Measurements from ENCODE around the gene MTERF4.

Gene MTERF4, protein sequence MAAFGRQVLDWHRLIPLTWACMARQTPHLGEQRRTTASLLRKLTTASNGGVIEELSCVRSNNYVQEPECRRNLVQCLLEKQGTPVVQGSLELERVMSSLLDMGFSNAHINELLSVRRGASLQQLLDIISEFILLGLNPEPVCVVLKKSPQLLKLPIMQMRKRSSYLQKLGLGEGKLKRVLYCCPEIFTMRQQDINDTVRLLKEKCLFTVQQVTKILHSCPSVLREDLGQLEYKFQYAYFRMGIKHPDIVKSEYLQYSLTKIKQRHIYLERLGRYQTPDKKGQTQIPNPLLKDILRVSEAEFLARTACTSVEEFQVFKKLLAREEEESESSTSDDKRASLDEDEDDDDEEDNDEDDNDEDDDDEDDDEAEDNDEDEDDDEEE

DNA sequence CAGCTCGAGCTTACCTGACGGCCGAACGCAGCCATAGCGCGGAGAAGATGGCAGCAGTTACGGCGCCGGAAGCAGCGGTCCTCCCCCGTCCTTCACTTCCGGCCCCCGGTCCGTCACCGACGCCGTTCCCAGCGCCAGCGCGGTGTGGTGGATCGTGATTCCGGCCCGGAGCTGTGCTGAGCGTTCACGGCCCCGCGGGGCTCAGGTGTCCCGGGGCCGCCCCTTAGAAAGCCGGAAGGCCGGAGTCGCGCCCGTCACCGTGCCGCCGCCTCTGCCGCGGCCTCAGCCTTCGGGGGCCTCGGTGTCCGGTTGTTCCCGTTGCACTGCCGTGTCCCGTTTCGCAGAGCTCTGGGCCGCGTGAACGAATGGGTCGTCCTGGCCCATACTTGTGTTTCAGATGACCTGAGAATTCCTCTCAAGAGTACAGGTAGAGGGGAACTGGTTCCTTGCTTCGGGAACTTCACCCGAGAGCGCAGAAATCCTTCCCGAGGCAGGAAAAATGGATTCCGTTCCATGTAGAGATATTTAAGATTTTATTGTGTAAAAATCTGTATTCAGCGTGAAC, at the start of gene MTERF4:
Gene MTERF4 (minus strand): TSS at position 49 of the 565 bp plus-strand sequence. CDS start 14 bp downstream, at position 35.
- peak; percentile 89 for DNase-seq

DNA sequence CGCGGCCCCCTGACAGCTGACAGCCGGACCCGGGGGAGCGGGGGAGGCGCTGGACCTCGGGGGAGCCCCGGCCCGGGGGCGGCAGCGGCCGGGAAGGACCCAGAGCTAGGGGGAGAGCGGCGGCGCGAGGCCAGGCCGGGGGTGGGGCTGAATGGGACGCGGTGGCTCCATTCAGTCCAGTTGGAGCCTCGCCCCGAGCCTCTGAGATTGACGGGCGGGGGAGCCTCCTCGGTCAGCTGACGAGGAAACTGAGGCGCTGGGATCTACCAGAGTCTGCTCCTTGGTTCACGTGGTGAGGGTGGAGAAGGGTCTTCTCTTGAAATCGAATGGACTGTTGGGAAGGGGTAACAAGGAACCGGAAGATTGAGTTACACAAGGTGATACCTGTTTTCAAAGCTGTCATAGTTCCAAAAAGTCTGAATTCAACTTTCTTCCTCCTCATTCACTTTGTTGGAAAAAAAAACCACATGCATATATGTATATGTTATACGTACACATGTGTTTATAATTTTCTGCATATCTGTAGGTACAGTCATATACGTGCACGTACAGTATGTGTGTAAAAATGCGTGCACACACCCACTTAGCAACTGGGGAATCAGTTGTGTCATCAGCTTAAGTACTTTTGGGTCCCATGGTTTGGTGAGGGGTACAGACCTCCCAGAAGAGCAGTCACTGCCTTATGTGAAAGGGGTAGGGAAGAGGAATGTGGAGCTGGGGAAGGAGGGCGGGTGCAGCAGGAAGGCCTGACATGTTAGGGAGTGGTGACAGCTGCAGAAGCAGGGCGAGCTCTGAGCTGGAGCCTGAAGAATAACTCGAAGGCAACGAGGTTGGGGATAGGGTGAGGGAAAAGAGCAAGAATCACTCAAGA, 48.8 kb upstream of the MTERF4 start:
- no peak for DNase-seq

DNA sequence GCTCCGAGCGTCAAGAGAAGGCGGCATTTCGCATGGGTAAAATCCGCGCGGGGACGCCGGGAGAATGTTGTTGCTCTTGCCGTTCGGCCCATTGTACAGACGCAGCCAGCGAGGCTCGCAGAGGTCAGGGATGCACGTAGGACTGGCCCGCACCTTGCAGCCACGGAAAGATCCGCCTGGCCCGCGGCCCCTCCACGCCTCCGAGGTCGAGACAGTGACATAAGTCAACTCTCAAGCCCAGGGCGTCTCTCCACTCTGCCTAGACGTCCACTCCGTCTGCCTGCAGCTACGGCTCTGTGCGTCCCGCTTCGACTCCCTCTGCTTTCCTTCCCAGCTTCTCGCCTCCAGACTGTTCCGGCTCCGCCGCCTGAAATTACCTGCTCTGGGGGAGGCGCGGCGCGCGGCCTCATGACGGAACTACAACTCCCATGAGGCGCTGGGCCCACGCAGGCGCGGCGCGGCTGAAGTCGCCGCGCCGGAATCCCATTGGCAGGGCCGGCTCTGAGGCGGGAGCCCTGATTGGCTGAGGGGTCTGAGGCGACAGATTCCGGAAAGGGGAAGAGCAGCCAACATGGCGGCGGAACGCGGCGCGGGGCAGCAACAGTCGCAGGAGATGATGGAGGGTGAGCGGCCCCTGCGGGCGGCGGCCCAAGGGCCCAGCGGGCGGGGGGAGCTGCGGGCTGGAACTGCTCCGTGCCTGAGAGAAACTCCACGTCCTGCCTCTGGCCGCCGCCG, 48.0 kb upstream of the MTERF4 start, which contains the start of gene PPP1R7:
Gene PPP1R7 (plus strand): TSS at position 543 of the 735 bp plus-strand sequence. CDS start 29 bp downstream, at position 572.
- DNase-seq: peak; percentile 93

DNA sequence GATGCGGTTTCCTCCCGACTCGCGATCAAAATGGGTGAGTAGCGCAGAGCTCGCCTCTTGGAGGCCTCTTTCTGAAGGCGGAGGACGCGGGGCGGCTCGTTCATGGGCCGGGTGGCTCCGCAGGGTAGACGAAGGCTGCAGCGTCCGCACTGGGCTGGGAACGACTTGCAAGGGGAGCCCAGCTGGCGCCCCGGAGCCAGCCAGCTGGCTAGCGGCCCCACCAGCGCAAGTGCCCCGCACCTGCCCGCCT, 47.5 kb upstream of the MTERF4 start:
- no peak for DNase-seq

DNA sequence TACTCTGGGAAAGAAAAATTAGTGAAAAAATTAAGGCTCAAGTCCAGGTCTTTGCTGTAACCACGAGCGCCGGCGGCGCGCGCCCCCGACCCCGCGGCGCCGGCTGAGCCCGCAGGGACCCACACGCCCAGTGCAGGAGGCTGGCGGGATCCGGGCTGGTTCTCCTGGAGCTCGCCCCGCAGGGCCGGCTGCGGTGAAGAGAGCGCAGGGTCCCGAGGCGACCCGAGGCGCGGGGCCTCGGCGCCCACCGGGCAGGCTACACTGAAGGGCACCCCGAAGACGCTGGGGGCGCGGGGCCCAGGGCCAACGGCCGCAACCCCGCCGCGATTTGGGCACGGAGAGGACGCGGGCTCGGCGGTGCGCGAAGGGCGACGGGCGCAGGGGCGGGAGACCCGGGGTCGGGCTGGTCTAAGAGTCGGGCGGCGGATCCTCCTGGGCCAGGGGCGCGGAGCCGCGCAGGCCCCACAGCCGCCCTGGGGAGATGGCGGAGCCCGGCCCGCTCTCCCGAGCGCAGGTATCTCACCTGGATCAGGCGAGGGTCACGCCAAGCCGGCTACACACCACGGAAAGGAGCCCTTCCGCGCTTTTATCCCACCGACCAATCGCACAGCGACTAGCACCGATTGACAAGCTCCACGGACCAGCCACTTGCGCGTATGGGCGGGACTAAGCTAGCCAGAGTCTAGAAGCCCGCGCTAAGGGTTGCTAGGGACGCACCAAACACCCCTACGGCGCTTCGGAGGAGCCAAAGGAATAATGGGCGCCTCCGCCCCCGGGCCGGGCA, 47.0 kb upstream of the MTERF4 start, which contains the start of gene PASK:
Gene PASK (minus strand): TSS at position 582 of the 784 bp plus-strand sequence. CDS start 6,440 bp downstream, outside the sequence.
- peak; percentile 91 for DNase-seq

DNA sequence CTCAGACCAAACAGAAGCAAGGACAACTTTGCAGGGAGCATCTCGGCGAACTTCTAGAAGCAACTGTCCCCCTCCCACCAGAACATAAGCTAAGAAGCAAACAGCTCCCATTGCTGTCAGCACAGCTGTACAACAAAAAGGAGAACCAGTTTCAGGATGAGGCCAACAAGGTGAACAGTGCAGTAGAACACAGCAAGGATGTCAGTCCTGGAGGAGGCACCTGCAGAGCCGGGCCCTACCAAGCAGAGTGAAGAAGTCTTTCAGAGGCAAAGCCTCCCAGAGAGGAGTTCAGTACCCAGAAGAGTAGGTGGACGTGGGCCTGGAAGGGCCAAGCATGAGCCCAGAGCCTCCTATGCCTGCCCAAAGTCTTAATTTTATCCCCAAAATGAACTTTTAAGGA, 46.2 kb upstream of the MTERF4 start:
- DNase-seq: no peak

DNA sequence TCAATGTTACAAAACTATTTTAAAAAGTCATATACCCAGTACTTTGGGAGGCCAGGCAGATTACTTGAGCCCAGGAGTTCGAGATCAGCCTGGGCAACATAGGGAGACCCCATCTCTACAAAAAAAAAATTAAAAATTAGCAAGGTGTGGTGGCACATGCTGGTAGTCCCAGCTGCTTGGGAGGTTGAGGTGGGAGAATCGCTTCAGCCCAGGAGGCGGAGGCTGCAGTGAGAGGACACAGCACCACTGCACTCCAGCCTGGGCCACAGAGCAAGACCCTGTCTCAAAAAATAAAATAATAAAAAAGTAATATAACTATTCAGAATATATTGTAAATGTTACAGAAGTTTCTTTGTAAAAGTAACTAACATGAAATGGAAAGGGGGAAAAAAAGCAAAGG, 45.2 kb upstream of the MTERF4 start:
- no peak for DNase-seq

DNA sequence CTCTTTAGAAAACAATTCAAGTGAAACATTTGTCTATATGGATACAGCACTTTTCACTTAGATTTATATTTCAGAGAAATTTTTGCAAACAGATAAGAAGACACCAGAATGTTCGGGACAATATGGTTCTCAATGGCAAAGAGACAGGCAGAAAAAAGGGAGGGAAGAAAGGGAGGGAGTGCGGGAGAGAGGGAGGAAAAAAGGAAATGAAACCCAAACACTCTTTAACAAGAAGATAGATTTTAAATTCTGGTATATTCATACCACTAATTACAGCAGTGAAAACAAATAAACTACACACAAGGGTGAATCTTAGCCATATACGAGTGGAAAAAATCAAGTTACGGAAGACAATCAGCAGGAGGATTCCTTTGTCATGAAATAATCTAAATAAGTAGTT, 44.2 kb upstream of the MTERF4 start:
- DNase-seq: no peak

DNA sequence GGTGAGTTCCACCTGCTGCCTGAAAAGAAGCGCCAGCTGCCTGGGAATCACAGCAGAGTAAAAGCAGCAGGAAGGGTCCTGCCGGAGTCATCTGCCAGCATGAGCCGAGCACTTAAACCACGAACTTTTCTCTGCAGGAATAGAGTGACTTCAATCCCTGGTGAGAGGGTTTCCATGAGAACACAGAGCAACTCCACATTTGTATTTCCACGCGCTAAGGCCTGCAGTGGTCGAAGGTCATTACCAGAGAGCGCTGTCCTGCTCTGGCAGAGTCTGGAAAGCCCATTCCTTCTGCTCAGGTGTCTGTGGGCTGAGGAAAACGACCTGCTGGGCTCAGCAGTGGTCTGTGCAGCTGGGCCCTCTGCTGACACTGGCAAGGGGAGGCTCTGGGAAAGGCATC, 40.5 kb upstream of the MTERF4 start:
- DNase-seq: no peak

DNA sequence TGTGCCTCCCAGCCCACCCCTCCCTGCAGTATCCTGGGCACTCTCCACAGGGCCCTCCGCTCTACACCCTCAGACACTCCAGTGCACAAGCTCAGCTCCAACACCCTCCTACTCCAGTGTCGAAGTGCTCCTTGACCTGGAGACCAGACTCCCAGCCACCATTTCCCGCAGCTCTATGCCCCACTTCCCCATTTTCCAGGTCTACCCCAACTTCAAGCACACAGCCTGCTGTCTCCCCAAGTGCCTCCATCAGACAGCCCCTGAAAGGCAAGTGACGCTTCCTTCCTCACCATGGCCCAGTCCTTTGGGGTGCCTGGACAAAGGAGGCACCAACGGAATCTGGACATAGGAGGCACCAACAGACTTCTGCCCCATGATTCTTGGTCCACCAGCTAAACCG, 40.0 kb upstream of the MTERF4 start:
- no peak for DNase-seq

DNA sequence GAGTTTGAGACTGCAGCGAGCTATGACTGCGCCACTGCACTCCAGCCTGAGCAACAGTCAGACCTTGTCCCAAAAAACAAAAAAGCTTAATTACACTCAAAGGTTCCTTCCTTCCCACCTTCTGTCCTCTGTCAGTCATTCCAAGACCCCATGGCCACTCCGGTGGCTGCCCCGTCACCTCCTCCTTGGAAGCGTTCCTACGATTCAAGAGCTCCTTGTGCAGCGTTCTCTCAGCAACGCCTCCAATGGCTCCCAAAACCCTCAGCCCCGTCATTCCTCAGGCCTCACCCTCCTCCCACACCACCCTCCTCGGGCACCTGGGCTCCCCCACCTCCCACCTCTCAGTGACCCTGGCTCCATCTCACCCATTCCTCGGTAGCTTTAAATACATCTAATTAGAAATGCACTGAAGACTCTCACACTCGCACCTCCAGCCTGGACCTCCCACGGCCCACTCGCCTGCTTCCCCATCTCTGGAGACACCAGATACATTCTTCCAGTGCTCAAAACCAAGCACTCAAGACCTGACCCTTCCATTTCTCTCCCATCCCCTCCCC, 39.2 kb upstream of the MTERF4 start:
- no peak for DNase-seq

DNA sequence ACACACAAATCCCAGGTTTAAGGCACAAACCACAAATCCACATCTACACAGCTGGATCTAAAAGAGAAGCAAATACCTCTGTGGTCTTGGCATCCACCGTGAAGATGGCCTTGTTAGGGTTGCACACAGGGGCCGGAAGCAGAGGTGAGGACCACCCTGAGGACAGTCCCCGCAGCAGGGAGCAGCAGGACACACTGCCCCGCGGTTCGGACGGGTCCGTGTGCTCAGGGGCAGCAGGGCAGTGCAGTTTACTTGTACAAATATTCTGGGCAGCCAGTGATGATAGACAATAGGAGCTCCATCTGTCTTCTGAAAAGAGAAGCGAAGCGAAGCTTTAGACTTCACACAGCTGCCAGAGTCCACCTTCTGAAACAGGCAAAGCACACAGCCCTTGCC, 38.4 kb upstream of the MTERF4 start:
- DNase-seq: no peak

DNA sequence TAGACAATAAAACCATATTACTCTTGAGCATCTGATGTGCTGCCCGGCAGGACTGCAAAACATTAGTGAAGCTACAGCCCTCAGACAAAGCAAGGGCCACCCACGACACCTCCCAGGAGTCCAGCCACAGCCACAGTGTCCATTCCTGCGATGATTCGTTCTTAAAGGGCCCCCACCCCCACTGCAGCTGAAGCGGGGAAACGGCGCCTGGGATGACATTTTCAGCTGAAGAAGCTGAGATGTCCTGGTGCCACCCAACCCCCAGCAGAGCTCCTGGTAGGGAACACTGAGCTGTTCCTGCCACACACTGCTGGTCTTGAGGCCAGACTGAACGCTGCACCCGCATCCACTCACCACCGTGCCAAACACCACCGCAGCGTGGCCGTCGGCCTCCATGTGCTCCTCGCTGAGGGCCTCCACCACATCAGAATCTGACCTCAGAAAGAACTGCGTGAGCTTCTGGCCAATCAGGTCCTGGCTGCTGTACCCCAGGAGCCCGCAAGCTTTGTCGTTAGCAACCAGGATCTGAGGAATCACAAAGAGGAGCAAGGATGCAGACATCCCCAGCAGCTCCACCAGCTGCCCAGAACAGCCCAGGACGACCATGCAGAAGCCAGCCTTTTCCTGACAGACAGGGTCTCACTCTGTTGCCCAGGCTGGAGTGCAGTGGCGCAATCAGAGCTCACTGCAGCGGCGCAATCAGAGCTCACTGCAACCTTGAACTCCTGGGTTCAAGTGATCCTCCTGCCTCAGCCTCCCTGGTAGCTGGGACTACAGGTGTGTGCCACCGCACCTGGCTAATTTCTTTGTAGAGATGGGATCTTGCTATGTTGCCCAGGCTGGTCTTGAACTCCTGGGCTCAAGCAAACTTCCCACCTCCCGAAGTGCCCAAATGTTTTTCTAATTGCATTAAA, 37.7 kb upstream of the MTERF4 start:
- DNase-seq: no peak

DNA sequence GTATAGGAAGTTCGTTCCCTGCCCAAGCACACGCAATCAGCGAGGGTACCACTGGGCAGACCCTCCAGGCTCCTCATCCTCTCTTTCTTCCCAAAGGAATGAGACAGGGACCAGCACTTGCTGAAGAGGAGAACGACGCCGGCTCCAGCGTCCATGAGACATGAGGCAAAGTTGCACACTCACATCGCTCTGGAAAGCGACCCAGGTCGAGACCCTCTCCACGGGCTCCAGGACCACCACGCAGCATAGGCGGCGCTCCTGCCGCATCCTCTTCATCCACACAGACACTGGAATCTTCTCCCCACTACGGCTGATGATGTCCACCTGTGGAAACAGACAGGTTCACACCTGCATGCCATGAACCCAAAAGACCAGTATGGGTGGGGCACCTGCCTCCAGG, 36.4 kb upstream of the MTERF4 start:
- DNase-seq: no peak

DNA sequence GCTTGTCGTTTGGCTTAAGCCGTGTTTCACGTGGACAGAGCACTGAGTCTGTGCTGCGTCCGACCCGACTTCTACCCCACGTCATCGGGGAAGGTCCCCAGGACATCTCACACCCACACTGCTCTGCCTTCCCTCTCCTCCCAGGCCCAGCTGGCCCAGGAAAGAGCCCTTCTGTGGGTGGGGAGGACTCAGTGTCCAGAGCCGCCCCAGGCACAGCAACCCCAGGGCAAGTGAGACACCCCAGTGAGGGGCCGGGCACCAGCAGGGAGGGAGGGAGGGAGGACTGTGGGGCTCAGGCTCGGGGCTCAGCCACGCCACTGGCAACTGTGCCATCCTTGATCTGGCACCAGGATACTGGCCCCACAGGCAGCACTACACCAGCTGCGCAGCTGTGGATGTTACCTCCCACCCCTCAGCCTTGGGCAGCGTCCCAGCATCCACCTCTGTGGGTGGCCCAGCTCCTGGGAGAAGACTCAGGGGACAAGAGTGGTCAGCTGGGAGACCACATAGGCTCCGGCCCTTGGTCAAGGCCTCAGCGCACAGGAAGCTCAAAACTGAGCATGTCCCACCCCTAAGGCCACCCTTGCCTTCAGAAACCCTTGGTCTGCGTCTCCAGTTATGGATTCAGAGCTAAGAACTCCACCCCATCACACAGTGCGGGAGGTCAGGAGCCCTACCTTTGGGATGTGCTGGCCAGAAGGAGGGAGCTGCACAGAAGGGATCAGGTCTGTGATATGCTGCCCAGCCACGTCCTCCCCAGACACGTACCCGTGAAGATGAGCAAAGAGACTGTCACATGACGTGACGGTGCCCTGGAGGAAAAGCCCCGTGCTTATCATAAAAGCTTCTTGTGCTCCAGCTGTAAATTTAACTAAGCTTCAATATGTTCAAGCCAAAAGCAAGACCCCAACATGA, 35.4 kb upstream of the MTERF4 start:
- DNase-seq: no peak

DNA sequence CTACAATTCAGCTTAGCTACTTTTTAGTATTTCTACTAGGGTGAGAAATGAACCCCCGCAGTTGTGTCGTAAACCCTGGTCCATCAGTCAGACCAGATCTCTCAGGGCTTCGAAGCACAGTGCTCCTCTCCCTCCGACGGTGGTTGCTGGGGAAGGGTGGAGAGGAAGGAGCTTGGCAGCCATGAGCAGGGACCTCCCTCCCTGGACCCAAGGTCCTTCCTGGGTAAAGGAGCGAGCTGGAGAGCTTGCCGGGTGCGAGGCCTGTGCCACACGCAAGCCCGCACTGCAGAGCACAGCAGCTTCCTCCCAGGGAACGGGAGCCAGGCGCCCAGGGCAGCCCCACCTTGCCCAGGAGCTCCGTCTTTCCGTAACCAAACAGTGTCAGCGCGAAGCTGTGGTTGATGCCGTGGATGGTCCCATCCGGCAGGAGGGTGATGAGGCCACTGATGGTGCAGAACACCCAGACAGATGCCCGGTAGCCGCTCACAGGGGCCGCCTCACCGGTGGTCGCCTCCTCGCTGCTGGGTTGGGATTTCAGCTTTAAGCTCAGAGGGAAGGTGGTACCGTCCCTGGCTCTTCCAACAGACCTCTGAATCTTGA, 34.7 kb upstream of the MTERF4 start:
- no peak for DNase-seq

DNA sequence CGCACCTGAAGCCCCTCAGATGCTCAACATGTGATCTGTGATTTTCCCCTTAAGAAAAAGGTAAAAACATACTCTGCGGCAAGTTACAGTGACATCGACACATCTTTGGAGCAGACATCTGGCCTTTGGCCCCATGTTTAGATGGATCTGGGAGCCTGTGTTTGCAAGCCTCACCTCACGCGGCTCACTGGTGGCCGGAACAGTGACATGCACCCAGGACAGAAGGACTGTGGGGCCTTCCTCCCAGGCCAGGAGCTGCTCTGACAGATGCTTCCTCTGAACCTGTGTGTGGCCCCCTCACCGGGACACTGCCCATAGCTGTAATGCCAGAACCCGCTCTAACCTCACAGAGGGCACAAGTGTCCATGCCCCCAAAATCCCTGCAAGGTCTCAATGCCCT, 34.1 kb upstream of the MTERF4 start:
- DNase-seq: no peak

DNA sequence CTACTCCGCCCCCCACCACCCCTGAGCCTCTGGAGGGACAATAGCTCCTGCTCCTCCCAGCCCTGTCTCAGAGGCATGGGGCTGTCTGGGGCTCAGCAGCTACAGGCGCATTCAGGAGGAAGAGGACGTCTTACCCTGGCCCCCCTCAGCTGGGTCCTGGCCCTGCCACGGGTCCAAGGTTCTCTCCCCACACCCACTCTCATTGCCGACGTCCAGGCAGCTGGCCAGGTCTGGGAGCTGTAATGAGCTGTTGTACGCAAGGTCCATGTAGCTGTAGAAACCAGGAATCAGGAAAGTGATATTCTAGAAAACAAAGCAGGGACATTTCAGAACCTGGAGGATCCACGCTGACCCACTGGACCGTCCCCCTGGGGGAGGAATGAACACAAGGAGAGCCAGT, 33.6 kb upstream of the MTERF4 start:
- no peak for DNase-seq

DNA sequence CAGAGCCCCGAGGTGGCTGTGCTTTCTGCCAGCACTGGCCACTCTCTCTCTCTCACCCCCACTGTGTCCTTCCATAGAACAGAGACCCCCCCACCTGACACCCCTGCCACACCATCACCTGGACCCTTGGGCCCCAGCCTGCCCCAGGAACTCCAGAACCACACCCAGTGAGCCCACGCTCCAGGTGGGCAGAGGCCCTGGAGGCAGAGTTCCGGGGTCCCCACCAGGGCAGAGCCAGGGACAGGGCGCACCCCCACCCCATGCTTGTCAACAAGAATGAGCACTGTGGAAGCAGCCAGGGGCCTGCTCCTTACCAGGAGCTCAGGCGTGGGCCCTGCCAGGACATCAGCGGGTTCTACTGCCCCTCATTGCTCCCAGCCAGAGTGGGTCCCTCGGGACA, 32.6 kb upstream of the MTERF4 start:
- DNase-seq: no peak
